Keratinocyte (primary cell): Measurements from ENCODE around the gene ACACA. TPM values are rescaled to one million over a fixed set of nuclear protein-coding genes. Genes with fewer than 3 reads are reported as not detected.

Experiments used
- DNase-seq: peaks from one replicate; pipeline ENCODE4 v3.0.0-alpha.2; 2011; ENCODE audit warnings: low read depth, missing footprints, low spot score
- FAIRE-seq: peaks from 2 replicates; lab custom pipeline; 2011; peaks lifted over from hg19 to GRCh38; lab: Jason Lieb, UNC
- H2AFZ ChIP-seq: 2 replicates; pipeline ENCODE4 v1.6.0; 2012; ENCODE audit warnings: low read length, control low read depth, inconsistent platforms; ENCODE audit not compliant: control insufficient read depth
- H3K27ac ChIP-seq: 2 replicates; pipeline ENCODE4 v1.5.1; 2011; ENCODE audit warnings: low read length; ENCODE audit not compliant: control insufficient read depth, insufficient read depth
- H3K27me3 ChIP-seq: 3 replicates; pipeline ENCODE4 v1.6.0; 2011; ENCODE audit warnings: low read length; ENCODE audit not compliant: control insufficient read depth, insufficient read depth; ENCODE audit errors: extremely low read depth
- H3K36me3 ChIP-seq, 2 experiments: 2 replicates in 1 of 2; 3 replicates in 1 of 2; pipeline ENCODE4 v1.5.1; 2011; ENCODE audit warnings: low read length in 2 of 2, mild to moderate bottlenecking in 1 of 2; ENCODE audit not compliant: control insufficient read depth in 2 of 2, insufficient read depth in 2 of 2; ENCODE audit errors: extremely low read depth in 1 of 2
- H3K4me1 ChIP-seq: 3 replicates; pipeline ENCODE4 v1.5.1; 2011; ENCODE audit warnings: low read length; ENCODE audit not compliant: control insufficient read depth, insufficient read depth; ENCODE audit errors: extremely low read depth
- H3K4me2 ChIP-seq: 3 replicates; pipeline ENCODE4 v1.6.0; 2011; ENCODE audit warnings: low read depth, low read length; ENCODE audit not compliant: control insufficient read depth, insufficient read depth; ENCODE audit errors: extremely low read depth
- H3K4me3 ChIP-seq, 3 experiments: fragments of 200-600 bp in 1 of 3; sonication (generic) in 1 of 3; 2 replicates in 2 of 3; 3 replicates in 1 of 3; pipeline ENCODE4 v1.5.1; 2011 to 2016; ENCODE audit warnings: low read length in 3 of 3, mild to moderate bottlenecking in 3 of 3, control low read depth in 2 of 3, inconsistent platforms in 1 of 3, low read depth in 1 of 3, mixed read lengths in 1 of 3, mixed run types in 1 of 3, moderate library complexity in 1 of 3; ENCODE audit not compliant: control insufficient read depth in 2 of 3, insufficient read depth in 2 of 3; ENCODE audit errors: extremely low read depth in 1 of 3
- H3K79me2 ChIP-seq: 2 replicates; pipeline ENCODE4 v1.6.0; 2012; ENCODE audit warnings: low read length; ENCODE audit not compliant: control insufficient read depth, insufficient read depth
- H3K9ac ChIP-seq: 3 replicates; pipeline ENCODE4 v1.6.0; 2011; ENCODE audit warnings: low read length; ENCODE audit not compliant: control insufficient read depth, insufficient read depth; ENCODE audit errors: extremely low read depth
- H3K9me1 ChIP-seq: 3 replicates; pipeline ENCODE4 v1.6.0; 2011; ENCODE audit warnings: low read length; ENCODE audit not compliant: control insufficient read depth, insufficient read depth; ENCODE audit errors: extremely low read depth
- H3K9me3 ChIP-seq: 2 replicates; pipeline ENCODE4 v1.5.1; 2012; ENCODE audit warnings: low read depth, low read length; ENCODE audit not compliant: control insufficient read depth
- H4K20me1 ChIP-seq: 3 replicates; pipeline ENCODE4 v1.6.0; 2011; ENCODE audit warnings: low read length; ENCODE audit not compliant: control insufficient read depth, insufficient read depth; ENCODE audit errors: extremely low read depth
- CTCF ChIP-seq, 3 experiments: IDR thresholded peaks in 1 of 3; conservative IDR thresholded peaks in 1 of 3; optimal IDR thresholded peaks in 1 of 3; 2 replicates in 2 of 3; 3 replicates in 1 of 3; pipeline versions ENCODE3 to v1.5.1; 2011; ENCODE audit warnings: low read length in 3 of 3, mild to moderate bottlenecking in 3 of 3, moderate library complexity in 2 of 3, control low read depth in 1 of 3, inconsistent platforms in 1 of 3; ENCODE audit not compliant: insufficient read depth in 2 of 3; ENCODE audit errors: extremely low read depth in 1 of 3
- EZH2 ChIP-seq: IDR thresholded peaks from one replicate; pipeline ENCODE4 v1.6.1; 2012; ENCODE audit warnings: inconsistent platforms, mild to moderate bottlenecking, low read length, moderate library complexity
- dilution Hi-C: fragments of 300-500 bp; cut with MboI; formaldehyde crosslinking; loops from one replicate; pipeline ENCODE4 v1.7.0; 2020; ENCODE audit warnings: low sequenced_read_pairs; ENCODE audit not compliant: extremely low pct_ligation_motif_present
- polyA plus RNA-seq, 5 experiments: library from polyadenylated mRNA; depleted of rRNA in 3 of 5; stranded (reverse) in 3 of 5; stranded (forward) in 1 of 5; unstranded in 1 of 5; fragments of >200 nt; gene quantifications; 1 replicate in 1 of 5; 2 replicates in 3 of 5; 3 replicates in 1 of 5; pipeline versions ENCODE4 v1.2.1 to v1.2.3, GENCODE V29; 2011 to 2012; ENCODE audit warnings: missing spikeins in 2 of 5, low read depth in 1 of 5, low replicate concordance in 1 of 5

ACACA gene
- polyA plus RNA-seq, 1 donor (not counting 4 experiments of a cell fraction or from before 2014, with no cell fraction given), result 85.8 TPM

GRCh38 chr17:37211136-37211535 is 195.5 kb downstream of the ACACA start:
- TF ChIP-seq CTCF (optimal IDR thresholded peaks at IDR 0.05 in 1 of 3, IDR thresholded peaks at IDR 0.05 in 1 of 3, conservative IDR thresholded peaks at IDR 0.05 in 1 of 3; ENCODE audit: extremely low read depth in 1 of 3, insufficient read depth in 2 of 3, low read length in 3 of 3), result no peak
- TF ChIP-seq EZH2, result no peak
- Histone ChIP-seq H3K9me3 (no peaks in the 10 kb centered on the region), H4K20me1 (no peaks in the 10 kb centered on the region), H3K36me3 (peaks cover 22 to 35% of the 10 kb centered on the region in 2 experiments), H3K9me1 (no peaks in the 10 kb centered on the region), H2AFZ (no peak overlapping the region), H3K4me3 (no peak overlapping the region), H3K27me3 (no peaks in the 10 kb centered on the region), H3K79me2 (no peaks in the 10 kb centered on the region), H3K4me1 (no peaks in the 10 kb centered on the region), H3K27ac (no peak overlapping the region), H3K4me2 (no peak overlapping the region), H3K9ac (no peak overlapping the region)
- FAIRE-seq, result no peak
- dilution Hi-C loops, result no loop called here
- DNase-seq, result no peak

- TF ChIP-seq CTCF (optimal IDR thresholded peaks at IDR 0.05 in 1 of 3, IDR thresholded peaks at IDR 0.05 in 1 of 3, conservative IDR thresholded peaks at IDR 0.05 in 1 of 3; ENCODE audit: extremely low read depth in 1 of 3, insufficient read depth in 2 of 3, low read length in 3 of 3) (no peak), EZH2 (no peak)
- H3K4me2 ChIP-seq, result no peak overlapping the region
- no peaks in the 10 kb centered on the region for H3K9me1 ChIP-seq
- no peaks in the 10 kb centered on the region for H3K79me2 ChIP-seq
- no peaks in the 10 kb centered on the region for H4K20me1 ChIP-seq
- H3K4me3 ChIP-seq, result no peak overlapping the region
- H3K4me1 ChIP-seq, result no peaks in the 10 kb centered on the region
- H3K27ac ChIP-seq, result no peak overlapping the region
- peaks cover 24 to 42% of the 10 kb centered on the region in 2 experiments for H3K36me3 ChIP-seq
- no peak overlapping the region for H3K9ac ChIP-seq
- FAIRE-seq (no peak), DNase-seq (no peak)
- dilution Hi-C loops, result no loop called here
- no peaks in the 10 kb centered on the region for H3K9me3 ChIP-seq
- H2AFZ ChIP-seq, result no peak overlapping the region
- no peaks in the 10 kb centered on the region for H3K27me3 ChIP-seq
These were observed 199.5 kb downstream of the ACACA start for GRCh38 chr17:37207103-37207502.
